Activated CD4-positive, alpha-beta memory T cell treated with anti-CD3 and anti-CD28 coated beads for 36 hours (primary cell): Measurements from ENCODE around the gene SIRT7. TPM values are rescaled to one million over a fixed set of nuclear protein-coding genes. Genes with fewer than 3 reads are reported as not detected.

Source experiments
- CTCF ChIA-PET: fragments of 350-600 bp; sonication (Branson Sonifier 250); formaldehyde crosslinking; loops from one replicate; lab custom pipeline; 2021; ENCODE audit warnings: antibody characterized with exemption, inconsistent platforms; lab: Charles Lee
- POLR2A ChIA-PET: fragments of 350-600 bp; sonication (Branson Sonifier 250); formaldehyde crosslinking; loops from one replicate; lab custom pipeline; 2021; ENCODE audit warnings: antibody characterized with exemption; lab: Charles Lee
- DNase-seq: peaks from one replicate; pipeline ENCODE4 v3.0.0-alpha.2; 2020
- H3K27ac Mint-ChIP-seq: one replicate; pipeline ENCODE4 v1.8.0; 2021; ENCODE audit warnings: mixed read lengths
- H3K27me3 Mint-ChIP-seq: one replicate; pipeline ENCODE4 v1.8.0; 2021; ENCODE audit warnings: mixed read lengths
- H3K36me3 Mint-ChIP-seq: one replicate; pipeline ENCODE4 v1.8.0; 2021; ENCODE audit warnings: mixed read lengths
- H3K4me1 Mint-ChIP-seq: one replicate; pipeline ENCODE4 v1.8.0; 2021; ENCODE audit warnings: low read depth, mixed read lengths
- H3K4me3 Mint-ChIP-seq: one replicate; pipeline ENCODE4 v1.8.0; 2021; ENCODE audit warnings: mild to moderate bottlenecking, mixed read lengths
- H3K9me3 Mint-ChIP-seq: one replicate; pipeline ENCODE4 v1.8.0; 2021; ENCODE audit warnings: mixed read lengths
- intact Hi-C: fragments of 100-400 bp; cut with micrococcal nuclease; formaldehyde crosslinking; loops from one replicate; pipeline ENCODE4 v1.15.1; 2023
- total RNA-seq, 2 experiments: library from RNA; stranded (reverse); gene quantifications; one replicate each; pipeline ENCODE4 v1.2.3, GENCODE V29; 2021

The SIRT7 gene
- total RNA-seq, 2 experiments from 2014 or later = 32.0 to 33.1 TPM

DNA sequence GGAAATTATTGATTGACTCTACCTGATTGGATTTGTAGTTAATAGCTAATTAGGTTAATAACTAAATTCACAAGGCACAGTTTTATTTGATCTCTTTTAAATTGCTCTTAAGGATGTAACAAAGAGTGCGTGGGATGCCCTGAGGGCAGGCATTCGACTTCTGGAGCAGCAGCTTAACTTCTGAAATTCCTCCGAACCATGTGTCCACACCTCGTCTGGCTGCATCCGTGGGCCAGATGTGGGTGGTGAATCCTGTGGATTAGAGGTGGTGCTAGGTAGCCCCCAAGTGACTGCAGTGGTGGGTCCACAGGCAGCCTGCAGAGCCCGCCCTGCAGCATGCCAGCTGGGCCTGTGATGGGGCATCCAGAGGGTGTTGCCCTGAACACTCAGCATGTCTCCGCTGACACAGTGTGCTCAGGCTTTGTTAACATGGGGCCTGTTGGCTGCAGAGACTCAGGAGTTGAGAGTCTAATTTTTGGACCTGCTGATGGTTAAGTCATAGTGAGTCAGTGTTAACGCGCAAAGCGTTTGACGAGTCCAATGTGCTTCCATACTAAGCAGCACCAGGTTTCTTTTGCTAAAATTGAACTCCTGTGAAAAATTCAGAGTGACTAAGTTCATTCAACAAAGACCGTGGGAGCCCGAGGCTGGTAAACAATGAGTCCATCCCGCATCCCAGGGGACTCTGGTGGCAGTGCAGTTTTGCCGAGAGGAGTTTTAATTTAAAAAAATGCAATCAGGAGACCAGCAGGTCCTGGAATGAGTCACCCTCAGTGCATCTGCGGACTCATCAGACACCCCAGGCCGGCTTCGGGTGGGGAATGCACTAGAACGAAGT, 19.7 kb downstream of the SIRT7 start:
- Mint-ChIP-seq H3K9me3 (no peaks in the 10 kb centered on the region), H3K27me3 (peaks cover 8% of the 10 kb centered on the region), H3K4me3 (no peak overlapping the region), H3K27ac (no peak overlapping the region), H3K36me3 (peaks cover 28% of the 10 kb centered on the region), H3K4me1 (peaks cover 8% of the 10 kb centered on the region)
- intact Hi-C loops = no loop called here
- no peak for DNase-seq
- ChIA-PET CTCF (no interaction called here), POLR2A (interaction anchor here (0.5 kb wide), 1 partner anchor 74 kb away, joined by 6 read pairs; no protein-coding TSS in a partner anchor)

DNA sequence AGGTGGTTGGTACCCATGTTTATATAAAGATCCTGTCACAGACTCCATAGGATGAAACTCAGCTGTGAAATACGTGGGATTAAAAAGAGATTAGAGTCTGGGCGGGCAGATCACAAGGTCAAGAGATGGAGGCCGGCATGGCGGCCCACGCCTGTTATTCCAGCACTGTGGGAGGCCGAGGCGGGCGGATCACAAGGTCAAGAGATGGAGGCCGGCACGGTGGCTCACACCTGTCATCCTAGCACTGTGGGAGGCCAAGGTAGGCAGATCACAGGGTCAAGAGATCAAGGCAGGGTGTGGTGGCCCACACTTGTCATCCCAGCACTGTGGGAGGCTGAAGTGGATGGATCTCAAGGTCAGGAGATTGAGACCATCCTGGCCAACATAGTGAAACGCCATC, 22.6 kb downstream of the SIRT7 start:
- no peak overlapping the region for H3K4me3 Mint-ChIP-seq
- ChIA-PET POLR2A (no interaction called here), CTCF (no interaction called here)
- intact Hi-C loops = no loop called here
- peaks cover 31% of the 10 kb centered on the region for H3K36me3 Mint-ChIP-seq
- H3K9me3 Mint-ChIP-seq = no peaks in the 10 kb centered on the region
- no peak for DNase-seq
- H3K27me3 Mint-ChIP-seq = no peaks in the 10 kb centered on the region
- H3K27ac Mint-ChIP-seq = no peak overlapping the region
- H3K4me1 Mint-ChIP-seq = peaks cover 2% of the 10 kb centered on the region

DNA sequence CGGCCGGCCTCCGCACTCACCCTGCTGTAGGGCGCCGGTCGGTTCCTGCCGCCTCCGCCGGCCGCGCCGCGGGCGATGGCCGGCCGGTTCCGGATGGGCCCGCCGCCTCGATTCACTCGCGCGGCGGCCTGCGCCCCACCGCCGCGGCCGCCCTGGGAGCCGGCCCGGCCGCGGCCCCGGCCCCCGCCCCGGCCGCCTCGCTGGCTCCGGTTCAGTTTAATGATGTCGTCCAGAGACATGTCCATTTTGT, 26.7 kb downstream of the SIRT7 start:
- POLR2A ChIA-PET = interaction anchor here (0.6 to 2.2 kb wide), 5 partner anchors 12 to 206 kb away, joined by 3 to 16 read pairs (median 4); partner anchors contain the start of genes ARHGDIA and PCYT2

DNA sequence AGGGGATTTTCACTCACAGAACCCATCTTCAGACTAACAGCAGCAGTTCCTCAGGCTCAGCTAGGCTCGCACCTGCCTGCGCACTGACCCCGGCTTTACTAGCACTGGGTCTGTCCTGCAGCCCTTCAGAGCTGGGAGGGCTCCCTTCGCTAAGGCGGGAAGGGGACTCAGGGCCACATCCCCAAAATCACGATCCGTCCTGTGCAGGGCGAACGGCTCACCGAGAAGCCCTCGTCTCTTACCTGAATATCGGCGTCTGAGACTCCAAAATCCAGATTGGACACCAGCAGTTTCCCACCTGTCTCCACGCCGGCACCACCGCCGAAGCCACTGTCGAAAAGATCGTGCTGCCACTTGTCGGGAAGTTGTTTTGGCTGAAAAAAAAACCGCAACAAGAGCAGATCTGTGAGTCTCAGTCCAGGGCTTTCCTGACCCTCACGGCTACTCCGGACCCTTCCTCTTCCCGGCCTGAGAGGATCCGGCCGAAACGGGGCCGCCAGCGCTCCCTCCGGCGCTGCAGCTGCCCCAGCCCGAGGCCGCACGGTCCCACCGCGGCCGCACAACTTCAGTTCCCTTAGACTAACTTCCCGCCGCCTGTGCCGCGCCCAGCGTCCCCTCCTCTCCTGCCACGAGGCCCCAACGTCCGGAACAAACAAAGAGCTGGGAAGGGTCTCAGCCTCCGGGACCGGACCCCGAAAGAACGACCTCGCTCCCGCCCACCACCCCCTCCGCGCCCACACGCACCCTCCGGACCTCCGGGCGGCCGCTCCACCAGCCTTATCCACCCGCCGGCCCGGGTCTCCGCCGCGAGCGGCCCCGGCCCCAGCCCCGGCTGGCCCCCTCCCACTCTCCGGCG, 27.3 kb downstream of the SIRT7 start:
- ChIA-PET POLR2A (interaction anchor here (0.6 to 2.2 kb wide), 5 partner anchors 11 to 205 kb away, joined by 3 to 16 read pairs (median 4); partner anchors contain the start of genes ARHGDIA and PCYT2), CTCF (no interaction called here)
- intact Hi-C loops = loop anchor here (1.0 kb wide), 1 partner anchor 19 kb away; the partner anchor contains the start of gene ARHGDIA
- no peaks in the 10 kb centered on the region for H3K27me3 Mint-ChIP-seq
- peaks cover 26% of the 10 kb centered on the region for H3K4me1 Mint-ChIP-seq
- no peaks in the 10 kb centered on the region for H3K9me3 Mint-ChIP-seq
- H3K27ac Mint-ChIP-seq = peak overlapping the region; percentile 89
- DNase-seq = peak; percentile 41
- peaks cover 47% of the 10 kb centered on the region for H3K36me3 Mint-ChIP-seq
- peak overlapping the region; percentile 85 for H3K4me3 Mint-ChIP-seq

More for the DNA sequence above, 26.7 kb downstream of the SIRT7 start:
- CTCF ChIA-PET = no interaction called here
- Mint-ChIP-seq H3K27me3 (no peaks in the 10 kb centered on the region), H3K9me3 (no peaks in the 10 kb centered on the region), H3K4me3 (peak overlapping the region; percentile 93), H3K27ac (peak overlapping the region; percentile 97), H3K36me3 (peaks cover 45% of the 10 kb centered on the region), H3K4me1 (peaks cover 26% of the 10 kb centered on the region)
- intact Hi-C loops = loop anchor here (1.0 kb wide), 1 partner anchor 20 kb away; the partner anchor contains the start of gene ARHGDIA
- no peak for DNase-seq

DNA sequence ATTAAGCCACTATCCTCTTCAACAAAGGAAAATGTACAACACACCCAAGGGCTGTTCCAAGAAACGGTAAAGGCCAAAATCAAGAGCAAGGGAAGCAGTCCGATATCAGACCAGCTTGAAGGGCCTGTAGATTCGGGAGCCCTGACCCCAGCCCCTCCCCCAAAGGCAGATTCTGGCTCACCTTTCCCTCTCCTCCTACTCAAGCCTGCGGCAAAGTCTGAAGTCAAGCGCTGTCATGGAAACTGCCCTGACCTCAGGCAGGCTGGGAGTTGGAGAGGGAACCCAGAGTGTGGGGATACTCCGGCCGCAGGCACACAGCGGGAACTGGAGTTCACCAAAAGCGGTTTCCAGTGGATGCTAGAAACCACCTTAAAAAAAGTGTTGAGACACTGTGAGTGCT, 28.4 kb downstream of the SIRT7 start:
- no peak for DNase-seq
- ChIA-PET POLR2A (no interaction called here), CTCF (no interaction called here)
- Mint-ChIP-seq H3K4me1 (peaks cover 26% of the 10 kb centered on the region), H3K4me3 (peak overlapping the region; percentile 85), H3K27ac (no peak overlapping the region), H3K36me3 (peaks cover 48% of the 10 kb centered on the region), H3K9me3 (no peaks in the 10 kb centered on the region), H3K27me3 (no peaks in the 10 kb centered on the region)
- intact Hi-C loops = no loop called here

DNA sequence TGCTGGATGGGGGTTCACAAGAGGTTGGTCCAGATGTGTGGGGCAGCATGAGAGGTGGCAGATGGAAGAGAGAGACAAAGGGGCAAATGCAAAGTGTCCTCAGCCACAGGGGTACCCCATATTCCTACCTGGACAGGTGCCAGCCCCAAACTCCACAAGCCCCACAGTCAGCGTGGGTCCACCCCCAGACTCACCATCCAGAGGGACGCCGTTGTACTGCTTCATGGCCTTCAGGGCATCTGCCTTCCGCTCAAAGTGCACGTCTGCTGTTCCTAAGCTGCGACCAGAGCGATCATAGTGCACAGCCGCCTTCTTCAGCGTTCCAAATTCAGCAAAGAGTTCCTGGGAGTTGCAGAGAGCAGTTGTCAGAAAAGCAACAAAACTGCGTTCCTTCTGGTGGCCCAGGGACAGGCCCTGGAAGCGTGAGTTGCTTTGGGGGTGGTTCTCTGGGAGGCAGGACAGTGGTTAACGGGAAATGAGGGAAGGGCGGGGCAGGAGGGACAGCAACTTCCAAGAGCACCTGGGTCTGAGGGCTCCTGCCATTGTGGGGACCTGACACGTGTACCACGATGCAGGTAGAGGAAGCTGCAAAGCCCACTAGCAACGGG, 28.9 kb downstream of the SIRT7 start:
- CTCF ChIA-PET = no interaction called here
- no peak overlapping the region for H3K27ac Mint-ChIP-seq
- POLR2A ChIA-PET = no interaction called here

DNA sequence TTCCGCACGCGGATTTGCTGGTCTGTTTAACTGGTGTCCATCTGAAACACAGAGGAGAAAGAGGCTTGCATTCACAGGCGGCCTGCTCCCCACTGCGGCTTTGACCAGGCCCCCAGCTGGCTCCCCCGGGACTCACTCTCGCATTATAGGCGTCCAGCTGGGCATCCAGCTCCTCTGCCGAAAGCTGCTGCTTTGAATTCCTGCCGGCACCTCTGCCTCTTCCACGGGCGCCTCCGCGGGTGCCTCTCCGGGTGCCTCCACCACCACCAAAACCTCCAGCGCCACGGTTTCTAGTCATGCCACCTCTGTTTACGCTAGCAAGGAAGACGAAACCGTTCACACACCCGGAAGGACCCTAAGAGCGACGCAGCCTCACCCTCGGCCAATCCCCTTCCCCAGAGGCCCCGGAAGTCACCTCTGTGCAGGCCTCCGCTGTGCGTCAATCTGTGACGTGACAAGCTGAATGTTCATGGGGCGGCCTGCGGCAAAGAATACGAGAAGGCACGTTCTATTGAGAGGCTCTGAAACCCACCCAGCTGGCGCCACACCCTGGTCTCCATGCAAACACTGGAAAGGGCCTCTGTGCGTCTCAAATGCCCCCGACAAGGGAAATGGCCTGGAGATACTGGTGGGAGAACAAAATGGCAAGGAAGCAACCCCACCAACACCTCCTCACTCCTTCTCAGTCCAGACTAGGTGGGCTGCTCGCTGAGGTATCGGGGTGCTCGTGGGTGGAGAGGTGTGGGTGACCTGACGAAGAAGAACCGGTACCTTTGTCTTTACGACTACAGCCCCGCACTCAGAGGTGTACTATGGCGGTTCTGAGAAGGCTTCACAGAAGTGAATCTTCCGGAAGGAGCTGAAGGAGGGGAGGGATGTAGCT, 29.6 kb downstream of the SIRT7 start:
- H3K4me1 Mint-ChIP-seq = peaks cover 26% of the 10 kb centered on the region

More for the DNA sequence above, 28.9 kb downstream of the SIRT7 start:
- no peak for DNase-seq
- Mint-ChIP-seq H3K4me1 (peaks cover 26% of the 10 kb centered on the region), H3K27me3 (no peaks in the 10 kb centered on the region), H3K36me3 (peaks cover 50% of the 10 kb centered on the region), H3K9me3 (no peaks in the 10 kb centered on the region), H3K4me3 (peak overlapping the region; percentile 61)
- intact Hi-C loops = no loop called here

DNA sequence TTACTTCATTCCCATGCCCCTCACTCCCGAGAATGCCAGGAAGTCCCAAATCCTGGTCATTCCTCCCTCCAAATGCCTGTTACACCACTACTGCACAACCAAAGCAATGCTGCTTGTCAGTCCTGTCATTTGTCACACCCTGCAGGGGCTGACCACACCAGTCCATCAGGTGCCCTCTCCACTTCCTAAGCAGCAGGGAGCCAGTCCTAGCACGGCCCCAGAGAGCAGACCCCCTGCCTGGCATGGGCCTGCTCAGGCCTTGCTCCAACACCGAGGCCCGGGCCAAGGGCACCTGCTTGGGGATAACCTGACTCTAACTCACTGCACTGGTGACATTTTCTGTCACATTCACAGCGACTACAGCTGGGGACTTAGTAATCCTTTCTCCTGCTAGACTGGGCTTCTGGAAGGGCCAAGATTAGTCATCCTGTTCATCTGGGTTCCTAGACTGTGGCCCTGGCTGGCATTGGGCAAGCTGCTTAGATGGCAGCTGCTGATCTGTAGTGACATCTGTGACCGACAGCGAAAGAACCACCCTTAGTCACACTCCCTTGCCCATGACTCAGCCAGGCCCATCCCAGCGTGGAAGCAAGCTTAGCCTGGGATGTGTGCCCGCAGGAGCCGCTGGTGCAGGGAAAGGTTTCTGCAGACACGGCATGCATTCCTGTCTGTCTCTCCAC, 32.0 kb downstream of the SIRT7 start:
- Mint-ChIP-seq H3K27me3 (no peaks in the 10 kb centered on the region), H3K36me3 (peaks cover 58% of the 10 kb centered on the region), H3K9me3 (no peaks in the 10 kb centered on the region), H3K27ac (peak overlapping the region; percentile 54), H3K4me1 (peaks cover 26% of the 10 kb centered on the region), H3K4me3 (no peak overlapping the region)
- ChIA-PET POLR2A (interaction anchor here (0.6 to 1.1 kb wide), 4 partner anchors 14 to 183 kb away, joined by 3 to 6 read pairs (median 4); partner anchors contain the start of gene MRPL12), CTCF (no interaction called here)
- intact Hi-C loops = no loop called here
- no peak for DNase-seq

More for the DNA sequence above, 29.6 kb downstream of the SIRT7 start:
- Mint-ChIP-seq H3K27me3 (no peaks in the 10 kb centered on the region), H3K27ac (no peak overlapping the region), H3K4me3 (peak overlapping the region; percentile 33), H3K9me3 (no peaks in the 10 kb centered on the region), H3K36me3 (peaks cover 51% of the 10 kb centered on the region)
- DNase-seq = no peak
- CTCF ChIA-PET = interaction anchor here (0.6 kb wide), 1 partner anchor 313 kb away, joined by 3 read pairs; no protein-coding TSS in a partner anchor
- POLR2A ChIA-PET = no interaction called here
- intact Hi-C loops = no loop called here

DNA sequence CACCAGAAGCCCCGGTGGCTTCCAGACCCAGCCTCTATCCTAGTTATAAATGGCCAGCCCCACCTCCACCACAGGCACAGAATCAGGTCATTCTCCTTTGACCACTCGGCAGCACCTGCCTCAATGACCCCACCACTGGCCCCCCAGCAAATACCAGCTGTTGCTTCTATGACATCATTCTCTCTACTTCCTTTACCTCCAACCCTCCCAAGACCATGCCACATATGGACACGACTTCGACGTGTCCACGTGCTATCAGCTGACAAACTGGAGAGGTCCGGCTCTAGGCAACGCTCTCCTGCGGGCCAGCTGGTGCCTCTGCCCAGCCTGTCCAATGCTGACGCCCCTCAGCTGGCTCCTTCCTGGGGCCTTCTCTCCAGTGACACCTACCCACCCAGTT, 32.5 kb downstream of the SIRT7 start:
- intact Hi-C loops = no loop called here
- ChIA-PET CTCF (no interaction called here), POLR2A (interaction anchor here (1.1 kb wide), 1 partner anchor 13 kb away, joined by 6 read pairs; no protein-coding TSS in a partner anchor)
- H3K9me3 Mint-ChIP-seq = no peaks in the 10 kb centered on the region
- DNase-seq = no peak
- H3K4me3 Mint-ChIP-seq = no peak overlapping the region
- H3K36me3 Mint-ChIP-seq = peaks cover 54% of the 10 kb centered on the region
- H3K27ac Mint-ChIP-seq = peak overlapping the region; percentile 54
- H3K27me3 Mint-ChIP-seq = no peaks in the 10 kb centered on the region
- peaks cover 24% of the 10 kb centered on the region for H3K4me1 Mint-ChIP-seq

DNA sequence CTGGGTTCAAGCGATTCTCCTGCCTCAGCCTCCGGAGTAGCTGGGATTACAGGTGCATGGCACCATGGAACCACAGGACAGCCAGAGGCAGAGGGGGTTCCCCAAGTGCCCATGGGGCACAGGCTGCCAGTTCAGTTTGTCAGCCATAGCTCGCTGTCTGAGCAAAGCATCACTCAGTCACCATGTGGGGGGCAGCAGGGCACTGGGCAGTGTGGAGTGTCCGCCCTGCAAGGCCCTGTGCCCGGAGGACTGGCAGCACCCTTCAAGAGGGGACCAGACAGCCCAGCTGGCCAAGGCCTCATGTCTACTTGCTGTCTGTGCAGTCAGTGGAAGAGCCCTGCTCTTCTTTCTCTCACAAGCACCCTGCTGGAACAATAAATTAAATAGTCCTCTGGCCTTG, 33.0 kb downstream of the SIRT7 start:
- intact Hi-C loops = no loop called here
- no peaks in the 10 kb centered on the region for H3K27me3 Mint-ChIP-seq
- no peaks in the 10 kb centered on the region for H3K9me3 Mint-ChIP-seq
- CTCF ChIA-PET = no interaction called here
- peaks cover 21% of the 10 kb centered on the region for H3K4me1 Mint-ChIP-seq
- DNase-seq = no peak
- H3K27ac Mint-ChIP-seq = no peak overlapping the region
- no peak overlapping the region for H3K4me3 Mint-ChIP-seq
- POLR2A ChIA-PET = no interaction called here
- H3K36me3 Mint-ChIP-seq = peaks cover 49% of the 10 kb centered on the region

DNA sequence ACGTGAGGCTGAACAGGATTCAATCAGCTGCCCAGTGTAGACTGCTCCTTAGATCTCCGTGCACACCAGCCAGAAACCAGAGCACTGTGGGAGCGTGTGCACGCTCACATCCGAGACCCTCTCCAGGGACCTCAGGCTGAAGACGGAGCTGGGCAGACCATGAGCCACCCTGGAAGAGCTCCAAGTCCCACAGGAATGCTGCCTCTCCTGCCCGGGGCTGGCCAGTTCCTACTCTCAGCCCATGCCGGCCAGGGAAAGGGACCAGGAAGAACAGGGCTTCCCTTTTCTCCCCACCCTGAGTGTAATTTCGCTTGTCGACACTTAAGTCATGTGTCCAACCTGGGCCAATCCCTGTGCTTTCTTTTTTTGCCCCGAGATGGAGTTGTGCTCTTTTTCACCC, 33.5 kb downstream of the SIRT7 start:
- intact Hi-C loops = no loop called here
- ChIA-PET POLR2A (no interaction called here), CTCF (no interaction called here)
- no peak for DNase-seq
- Mint-ChIP-seq H3K27ac (no peak overlapping the region), H3K9me3 (no peaks in the 10 kb centered on the region), H3K27me3 (no peaks in the 10 kb centered on the region), H3K4me3 (no peak overlapping the region), H3K36me3 (peaks cover 50% of the 10 kb centered on the region), H3K4me1 (peaks cover 19% of the 10 kb centered on the region)
